Mesenteric fat pad (tissue), 1 donor: ENCODE data around the gene CHSY1. TPM values are rescaled to one million over a fixed set of nuclear protein-coding genes. Genes with fewer than 3 reads are reported as not detected.
"Not testable (repeated sequence)": the region's sequence is repeated elsewhere in the genome, so short reads cannot be mapped to it uniquely, and the experiment has no call there.

Experiments
- DNase-seq: peaks from one replicate; pipeline ENCODE4 v3.0.0-alpha.2; 2020; ENCODE audit warnings: low spot score
- long read RNA-seq: library from polyadenylated mRNA; unstranded; transcript quantifications from one replicate; pipeline ENCODE4 v2.0.0, GENCODE V29; 2020
- total RNA-seq: library from RNA; stranded (reverse); fragmentation: NEBNext Ultra II Directional; extraction: Animal tissue kit (Norgen Biotek cat#: 25700); gene quantifications from one replicate; pipeline ENCODE4 v1.2.1, GENCODE V29; 2021
- donor health status: DM: yes; HTN: yes; CAD: no.

The CHSY1 gene
- 53.5 TPM for total RNA-seq
- long read RNA-seq, partial matches to known transcripts = 14 of 44 reads
- long read RNA-seq, other reads (novel, unspliced or antisense) = 30 of 44 reads

- peak; percentile 99 for DNase-seq
Observed at GRCh38 chr15:101251830-101252820, at the start of gene CHSY1. TSS of gene CHSY1 (minus strand) at chr15:101252048. CDS start at chr15:101251456, 592 bp downstream.

- DNase-seq = no peak
Observed at GRCh38 chr15:101296418-101297405, 44.9 kb upstream of the CHSY1 start.

- DNase-seq = no peak
Observed at GRCh38 chr15:101295607-101296161, 43.8 kb upstream of the CHSY1 start.

- DNase-seq = peak; percentile 100
Observed at GRCh38 chr15:101294731-101295606, 43.1 kb upstream of the CHSY1 start, which contains the start of gene SNRPA1. TSS of gene SNRPA1 (minus strand) at chr15:101295248. CDS start at chr15:101295178, 70 bp downstream.

GRCh38 chr15:101293122-101293521, 41.3 kb upstream of the CHSY1 start:
- no peak for DNase-seq

- DNase-seq = no peak
Observed at GRCh38 chr15:101288905-101289513, 37.2 kb upstream of the CHSY1 start.

- DNase-seq = not testable (repeated sequence)
Observed at GRCh38 chr15:101287342-101287741, 35.5 kb upstream of the CHSY1 start.

GRCh38 chr15:101286471-101287114, 34.7 kb upstream of the CHSY1 start:
- DNase-seq = no peak

GRCh38 chr15:101283931-101284330, 32.1 kb upstream of the CHSY1 start:
- no peak for DNase-seq

GRCh38 chr15:101280007-101280406, 28.2 kb upstream of the CHSY1 start:
- DNase-seq = no peak

GRCh38 chr15:101277943-101278564, 26.2 kb upstream of the CHSY1 start:
- DNase-seq = no peak

GRCh38 chr15:101277038-101277822, 25.4 kb upstream of the CHSY1 start, which contains the start of gene SELENOS:
TSS of gene SELENOS (minus strand) at chr15:101277485. CDS start at chr15:101277417, 68 bp downstream.
- peak; percentile 98 for DNase-seq

- DNase-seq = no peak
Observed at GRCh38 chr15:101276501-101277037, 24.7 kb upstream of the CHSY1 start.

GRCh38 chr15:101275018-101275417, 23.2 kb upstream of the CHSY1 start:
- no peak for DNase-seq

- DNase-seq = no peak
Observed at GRCh38 chr15:101273534-101273933, 21.7 kb upstream of the CHSY1 start.

- DNase-seq = no peak
Observed at GRCh38 chr15:101272584-101272983, 20.7 kb upstream of the CHSY1 start.
